HepG2 (cell line): Measurements from ENCODE around the gene MTMR6. TPM values are rescaled to one million over a fixed set of nuclear protein-coding genes. Genes with fewer than 3 reads are reported as not detected.

Source experiments
- ATAC-seq: fragments of 200-7000 bp; cut with Tn5 transposase; 3 replicates; pipeline ENCODE4 v1.9.1; 2020; ENCODE audit warnings: mild to moderate bottlenecking, moderate library complexity
- BruUV-seq: library from RNA; stranded (reverse); fragments of 400-500 nt; replicated peaks from 2 replicates; lab custom pipeline; 2021; lab: Mats Ljungman, UMichigan
- CTCF ChIA-PET: fragments of 300-600 bp; formaldehyde crosslinking; extraction: SDS; loops from one replicate; lab custom pipeline; 2021; ENCODE audit warnings: low total read pairs, inconsistent platforms, low intra/inter-chr PET ratio; lab: Yijun Ruan, JAX
- POLR2A ChIA-PET: fragments of 350-600 bp; sonication (Branson Sonifier 250); formaldehyde crosslinking; loops from one replicate; lab custom pipeline; 2020; ENCODE audit warnings: antibody characterized with exemption, inconsistent platforms; lab: Yijun Ruan, JAX
- DNase-seq: peaks from one replicate; pipeline ENCODE4 v3.0.0-alpha.2; 2015; ENCODE audit warnings: low spot score
- FAIRE-seq: peaks from 3 replicates; lab custom pipeline; 2011; peaks lifted over from hg19 to GRCh38; lab: Jason Lieb, UNC
- H2AFZ ChIP-seq: one replicate; pipeline ENCODE4 v1.6.1; 2011; ENCODE audit warnings: low read length, inconsistent platforms
- H3K27ac ChIP-seq: fragments of 300-600 bp; 3 replicates; pipeline ENCODE4 v1.8.0; 2011; ENCODE audit warnings: mixed run types, mild to moderate bottlenecking, mixed read lengths, low read length, inconsistent platforms; ENCODE audit not compliant: insufficient read depth; ENCODE audit errors: extremely low read length
- H3K27me3 ChIP-seq, 2 experiments: fragments of 200-600 bp in 1 of 2; 2 replicates in 1 of 2; 3 replicates in 1 of 2; pipeline versions ENCODE4 v1.6.0 to v1.8.0; 2011; ENCODE audit warnings: low read length in 2 of 2, mild to moderate bottlenecking in 2 of 2, moderate library complexity in 2 of 2, inconsistent platforms in 1 of 2; ENCODE audit not compliant: insufficient read depth in 2 of 2, control insufficient read depth in 1 of 2
- H3K36me3 ChIP-seq, 2 experiments: fragments of 200-600 bp in 1 of 2; replicated peaks in 1 of 2; 2 replicates in 1 of 2; 3 replicates in 1 of 2; pipeline versions ENCODE4 v1.5.1 to v1.8.0; 2011; ENCODE audit warnings: low read length in 2 of 2, inconsistent platforms in 1 of 2; ENCODE audit not compliant: insufficient read depth in 2 of 2, control insufficient read depth in 1 of 2
- H3K4me1 ChIP-seq: 2 replicates; pipeline ENCODE4 v1.5.1; 2012; ENCODE audit warnings: low read length, inconsistent platforms; ENCODE audit not compliant: insufficient read depth
- H3K4me2 ChIP-seq: 2 replicates; pipeline ENCODE4 v1.6.0; 2011; ENCODE audit warnings: low read depth, low read length, inconsistent platforms
- H3K4me3 ChIP-seq, 3 experiments: fragments of 200-600 bp in 1 of 3; sonication (generic), shearing (Covaris generic) in 1 of 3; replicated peaks in 1 of 3; 2 replicates each; pipeline ENCODE4 v1.5.1; 2011 to 2016; ENCODE audit warnings: low read length in 3 of 3, inconsistent platforms in 2 of 3, low read depth in 2 of 3, mild to moderate bottlenecking in 2 of 3, control low read depth in 1 of 3, mixed read lengths in 1 of 3; ENCODE audit not compliant: insufficient read depth in 1 of 3
- H3K79me2 ChIP-seq: one replicate; pipeline ENCODE4 v1.6.1; 2011; ENCODE audit warnings: low read length, inconsistent platforms; ENCODE audit not compliant: insufficient read depth
- H3K9ac ChIP-seq: 2 replicates; pipeline ENCODE4 v1.6.0; 2011; ENCODE audit warnings: mild to moderate bottlenecking, low read depth, low read length, inconsistent platforms; ENCODE audit not compliant: insufficient read depth
- H3K9me3 ChIP-seq: 2 replicates; pipeline ENCODE4 v1.5.1; 2012; ENCODE audit warnings: mild to moderate bottlenecking, low read length
- H4K20me1 ChIP-seq: 2 replicates; pipeline ENCODE4 v1.6.0; 2011; ENCODE audit warnings: inconsistent platforms, mild to moderate bottlenecking, low read length, moderate library complexity; ENCODE audit not compliant: insufficient read depth
- AKAP8 ChIP-seq: sonication (generic); formaldehyde crosslinking; IDR thresholded peaks from 2 replicates; pipeline ENCODE4 v1.5.1; 2020; ENCODE audit warnings: mild to moderate bottlenecking, missing genetic modification reagents
- FOXA1 ChIP-seq, 2 experiments: fragments of 450-650 bp in 1 of 2; sonication (generic) in 1 of 2; formaldehyde crosslinking in 1 of 2; IDR thresholded peaks; 2 replicates each; pipeline versions ENCODE4 v1.4.0 to v1.6.1; 2016 to 2020; ENCODE audit warnings: missing genetic modification reagents in 1 of 2
- HES4 ChIP-seq: sonication (generic); formaldehyde crosslinking; IDR thresholded peaks from 2 replicates; pipeline ENCODE4 v1.9.0; 2021; ENCODE audit warnings: mild to moderate bottlenecking, missing genetic modification reagents, borderline replicate concordance
- HMG20A ChIP-seq: IDR thresholded peaks from 2 replicates; pipeline ENCODE4 v1.6.1; 2016; ENCODE audit warnings: borderline replicate concordance
- KLF9 ChIP-seq: IDR thresholded peaks from 2 replicates; pipeline ENCODE4 v1.6.1; 2016; ENCODE audit warnings: low read depth
- WIZ ChIP-seq: sonication (generic); formaldehyde crosslinking; IDR thresholded peaks from 2 replicates; pipeline ENCODE4 v1.5.1; 2020; ENCODE audit warnings: mild to moderate bottlenecking, missing genetic modification reagents
- ZFYVE20 ChIP-seq: sonication (generic); formaldehyde crosslinking; IDR thresholded peaks from 2 replicates; pipeline ENCODE4 v1.8.0; 2023; ENCODE audit warnings: low read depth, mild to moderate bottlenecking, moderate library complexity, missing genetic modification reagents, borderline replicate concordance
- ZNF296 ChIP-seq: sonication (generic); formaldehyde crosslinking; conservative IDR thresholded peaks from 2 replicates; pipeline ENCODE4 v1.5.0; 2020; ENCODE audit warnings: mild to moderate bottlenecking, missing genetic modification reagents
- ZNF607 ChIP-seq: sonication (generic); formaldehyde crosslinking; IDR thresholded peaks from 2 replicates; pipeline ENCODE4 v1.5.1; 2020; ENCODE audit warnings: missing genetic modification reagents, mild to moderate bottlenecking, borderline replicate concordance
- WGBS: methylation state at CpG from one replicate; pipeline ENCODE4 v1.1.6; 2017; ENCODE audit warnings: low lambda C conversion rate; 5-methylcytosine and 5-hydroxymethylcytosine counted together
- in situ Hi-C: cut with HindIII; loops from 2 replicates; pipeline ENCODE4 v1.10.0; 2017; ENCODE audit warnings: low pct_unique_long_range_greater_than_20kb; ENCODE audit not compliant: extremely low pct_ligation_motif_present
- intact Hi-C: fragments of 100-400 bp; cut with micrococcal nuclease; formaldehyde crosslinking; loops from one replicate; pipeline ENCODE4 v1.10.0; 2022; ENCODE audit not compliant: unreplicated experiment
- polyA plus RNA-seq, 8 experiments: library from polyadenylated mRNA; depleted of rRNA in 3 of 8; stranded (reverse) in 7 of 8; unstranded in 1 of 8; fragments of >200 nt; fragmentation: Illumina TruSeq in 4 of 8; extraction: Trizol in 4 of 8; gene quantifications; 2 replicates each; pipeline versions ENCODE4 v1.2.1 to v1.2.3, GENCODE V29; 2011 to 2016; ENCODE audit warnings: low read depth in 4 of 8, missing spikeins in 1 of 8, mixed read lengths in 1 of 8; ENCODE audit not compliant: insufficient read depth in 1 of 8
- total RNA-seq, 5 experiments: library from RNA; depleted of rRNA; stranded (reverse); fragments of >200 nt; fragmentation: Illumina TruSeq; extraction: Trizol; gene quantifications; 2 replicates each; pipeline ENCODE4 v1.2.3, GENCODE V29; 2016; ENCODE audit warnings: low read depth in 1 of 5
- TF ChIP-seq, protein P1 (sequence below): sonication (generic); formaldehyde crosslinking; IDR thresholded peaks from 2 replicates; pipeline ENCODE4 v1.5.0; 2020; ENCODE audit warnings: missing genetic modification reagents, mild to moderate bottlenecking, borderline replicate concordance
- TF ChIP-seq, protein P2 (sequence below): sonication (generic); formaldehyde crosslinking; IDR thresholded peaks from 2 replicates; pipeline ENCODE4 v1.9.0; 2022; ENCODE audit warnings: missing genetic modification reagents, mild to moderate bottlenecking, borderline replicate concordance
- TF ChIP-seq, protein P3 (sequence below): sonication (generic); formaldehyde crosslinking; IDR thresholded peaks from 2 replicates; pipeline ENCODE4 v1.4.0; 2020; ENCODE audit warnings: missing genetic modification reagents, low read depth, mild to moderate bottlenecking, borderline replicate concordance
- TF ChIP-seq, protein P4 (sequence below): sonication (generic); formaldehyde crosslinking; IDR thresholded peaks from 2 replicates; pipeline ENCODE4 v1.8.1; 2023; ENCODE audit warnings: mild to moderate bottlenecking, missing genetic modification reagents, borderline replicate concordance
- TF ChIP-seq, protein P5 (sequence below): sonication (generic); formaldehyde crosslinking; IDR thresholded peaks from 2 replicates; pipeline ENCODE4 v1.4.0; 2020; ENCODE audit warnings: missing genetic modification reagents
- TF ChIP-seq, protein P6 (sequence below): IDR thresholded peaks from 2 replicates; pipeline ENCODE4 v1.6.1; 2016; ENCODE audit warnings: mild to moderate bottlenecking

The MTMR6 gene
- total and polyA plus RNA-seq, 2 of the 13 experiments (the other 11 are each of a cell fraction or from before 2014, with no cell fraction given): 3.4 to 7.8 TPM

DNA sequence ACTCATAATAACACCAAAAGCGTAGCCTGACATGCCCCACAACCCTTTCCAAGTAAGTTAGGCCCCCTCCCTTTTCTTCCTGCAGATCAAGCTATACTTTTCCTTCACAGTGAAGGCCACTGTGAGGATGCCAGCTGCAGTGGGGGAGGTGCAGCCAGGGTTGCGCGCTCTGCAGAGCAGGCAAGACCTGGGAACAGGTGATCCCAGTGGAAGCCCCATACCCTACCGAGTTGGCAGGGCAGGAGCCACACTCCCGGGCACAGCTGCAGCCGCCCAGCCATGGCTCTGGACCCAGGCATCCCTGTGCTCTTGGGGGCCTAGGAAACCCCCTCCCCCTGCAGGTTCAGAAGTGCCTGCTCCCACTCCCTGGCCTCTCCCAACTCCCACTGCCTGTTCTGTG lies 18.7 kb downstream of the MTMR6 start:
- H3K9ac ChIP-seq: no peak overlapping the region
- peaks cover 4 to 10% of the 10 kb centered on the region in 2 experiments; a peak in 3 of 5 replicates for H3K36me3 ChIP-seq
- no peak overlapping the region for H3K27ac ChIP-seq
- no peaks in the 10 kb centered on the region for H4K20me1 ChIP-seq
- in situ Hi-C loops (no loop called here), intact Hi-C loops (no loop called here)
- TF ChIP-seq FOXA1 (IDR thresholded peaks at IDR 0.05) (no peak), FOXA1 (CRISPR knock-in tag; IDR thresholded peaks at IDR 0.05) (no peak), ZNF607 (no peak), HMG20A (CRISPR knock-in tag) (no peak), WIZ (no peak), ZNF296 (CRISPR knock-in tag) (no peak), KLF9 (CRISPR knock-in tag) (no peak), AKAP8 (CRISPR knock-in tag) (no peak), HES4 (CRISPR knock-in tag) (no peak), ZFYVE20 (CRISPR knock-in tag) (no peak)
- TF ChIP-seq, protein P1, sequence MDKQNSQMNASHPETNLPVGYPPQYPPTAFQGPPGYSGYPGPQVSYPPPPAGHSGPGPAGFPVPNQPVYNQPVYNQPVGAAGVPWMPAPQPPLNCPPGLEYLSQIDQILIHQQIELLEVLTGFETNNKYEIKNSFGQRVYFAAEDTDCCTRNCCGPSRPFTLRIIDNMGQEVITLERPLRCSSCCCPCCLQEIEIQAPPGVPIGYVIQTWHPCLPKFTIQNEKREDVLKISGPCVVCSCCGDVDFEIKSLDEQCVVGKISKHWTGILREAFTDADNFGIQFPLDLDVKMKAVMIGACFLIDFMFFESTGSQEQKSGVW: no peak
- TF ChIP-seq, protein P2, sequence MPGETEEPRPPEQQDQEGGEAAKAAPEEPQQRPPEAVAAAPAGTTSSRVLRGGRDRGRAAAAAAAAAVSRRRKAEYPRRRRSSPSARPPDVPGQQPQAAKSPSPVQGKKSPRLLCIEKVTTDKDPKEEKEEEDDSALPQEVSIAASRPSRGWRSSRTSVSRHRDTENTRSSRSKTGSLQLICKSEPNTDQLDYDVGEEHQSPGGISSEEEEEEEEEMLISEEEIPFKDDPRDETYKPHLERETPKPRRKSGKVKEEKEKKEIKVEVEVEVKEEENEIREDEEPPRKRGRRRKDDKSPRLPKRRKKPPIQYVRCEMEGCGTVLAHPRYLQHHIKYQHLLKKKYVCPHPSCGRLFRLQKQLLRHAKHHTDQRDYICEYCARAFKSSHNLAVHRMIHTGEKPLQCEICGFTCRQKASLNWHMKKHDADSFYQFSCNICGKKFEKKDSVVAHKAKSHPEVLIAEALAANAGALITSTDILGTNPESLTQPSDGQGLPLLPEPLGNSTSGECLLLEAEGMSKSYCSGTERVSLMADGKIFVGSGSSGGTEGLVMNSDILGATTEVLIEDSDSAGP (CRISPR knock-in tag): no peak
- TF ChIP-seq, protein P3, sequence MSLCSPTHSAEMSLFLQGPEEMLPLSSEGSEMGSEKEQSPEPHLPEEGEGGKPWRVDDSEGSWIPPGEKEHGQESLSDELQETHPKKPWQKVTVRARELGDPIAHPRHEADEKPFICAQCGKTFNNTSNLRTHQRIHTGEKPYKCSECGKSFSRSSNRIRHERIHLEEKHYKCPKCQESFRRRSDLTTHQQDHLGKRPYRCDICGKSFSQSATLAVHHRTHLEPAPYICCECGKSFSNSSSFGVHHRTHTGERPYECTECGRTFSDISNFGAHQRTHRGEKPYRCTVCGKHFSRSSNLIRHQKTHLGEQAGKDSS (CRISPR knock-in tag): no peak
- TF ChIP-seq, protein P4, sequence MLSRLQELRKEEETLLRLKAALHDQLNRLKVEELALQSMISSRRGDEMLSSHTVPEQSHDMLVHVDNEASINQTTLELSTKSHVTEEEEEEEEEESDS (CRISPR knock-in tag): no peak
- TF ChIP-seq, protein P5, sequence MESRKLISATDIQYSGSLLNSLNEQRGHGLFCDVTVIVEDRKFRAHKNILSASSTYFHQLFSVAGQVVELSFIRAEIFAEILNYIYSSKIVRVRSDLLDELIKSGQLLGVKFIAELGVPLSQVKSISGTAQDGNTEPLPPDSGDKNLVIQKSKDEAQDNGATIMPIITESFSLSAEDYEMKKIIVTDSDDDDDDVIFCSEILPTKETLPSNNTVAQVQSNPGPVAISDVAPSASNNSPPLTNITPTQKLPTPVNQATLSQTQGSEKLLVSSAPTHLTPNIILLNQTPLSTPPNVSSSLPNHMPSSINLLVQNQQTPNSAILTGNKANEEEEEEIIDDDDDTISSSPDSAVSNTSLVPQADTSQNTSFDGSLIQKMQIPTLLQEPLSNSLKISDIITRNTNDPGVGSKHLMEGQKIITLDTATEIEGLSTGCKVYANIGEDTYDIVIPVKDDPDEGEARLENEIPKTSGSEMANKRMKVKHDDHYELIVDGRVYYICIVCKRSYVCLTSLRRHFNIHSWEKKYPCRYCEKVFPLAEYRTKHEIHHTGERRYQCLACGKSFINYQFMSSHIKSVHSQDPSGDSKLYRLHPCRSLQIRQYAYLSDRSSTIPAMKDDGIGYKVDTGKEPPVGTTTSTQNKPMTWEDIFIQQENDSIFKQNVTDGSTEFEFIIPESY (CRISPR knock-in tag): no peak
- TF ChIP-seq, protein P6, sequence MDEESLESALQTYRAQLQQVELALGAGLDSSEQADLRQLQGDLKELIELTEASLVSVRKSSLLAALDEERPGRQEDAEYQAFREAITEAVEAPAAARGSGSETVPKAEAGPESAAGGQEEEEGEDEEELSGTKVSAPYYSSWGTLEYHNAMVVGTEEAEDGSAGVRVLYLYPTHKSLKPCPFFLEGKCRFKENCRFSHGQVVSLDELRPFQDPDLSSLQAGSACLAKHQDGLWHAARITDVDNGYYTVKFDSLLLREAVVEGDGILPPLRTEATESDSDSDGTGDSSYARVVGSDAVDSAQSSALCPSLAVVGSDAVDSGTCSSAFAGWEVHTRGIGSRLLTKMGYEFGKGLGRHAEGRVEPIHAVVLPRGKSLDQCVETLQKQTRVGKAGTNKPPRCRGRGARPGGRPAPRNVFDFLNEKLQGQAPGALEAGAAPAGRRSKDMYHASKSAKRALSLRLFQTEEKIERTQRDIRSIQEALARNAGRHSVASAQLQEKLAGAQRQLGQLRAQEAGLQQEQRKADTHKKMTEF (CRISPR knock-in tag): no peak
- H3K79me2 ChIP-seq: no peaks in the 10 kb centered on the region
- H3K4me2 ChIP-seq: no peak overlapping the region
- DNase-seq (no peak), FAIRE-seq (no peak), ATAC-seq (no peak)
- H3K27me3 ChIP-seq: no peaks in the 10 kb centered on the region
- POLR2A ChIA-PET: no interaction called here
- no peak overlapping the region for H3K4me3 ChIP-seq
- no peak overlapping the region for H2AFZ ChIP-seq
- BruUV-seq: no TSS peak
- no peaks in the 10 kb centered on the region for H3K4me1 ChIP-seq
- CTCF ChIA-PET: no interaction called here
- H3K9me3 ChIP-seq: no peaks in the 10 kb centered on the region
- WGBS: 90% methylated on average over 1 of the region's 6 CpGs
